PC-3 (cell line): Measurements from ENCODE around the gene CLPSL2.

ENCODE experiments used
- CTCF ChIP-seq: fragments of 300-600 bp; sonication (generic); conservative IDR thresholded peaks from 2 replicates; pipeline ENCODE4 v1.5.1; 2017; ENCODE audit warnings: antibody characterized with exemption, low read depth, mild to moderate bottlenecking, low read length
- EZH2phosphoT487 ChIP-seq: fragments of 300-600 bp; sonication (generic); IDR thresholded peaks from 2 replicates; pipeline ENCODE4 v1.6.1; 2018; ENCODE audit warnings: mild to moderate bottlenecking, antibody characterized with exemption, low read length, borderline replicate concordance

DNA sequence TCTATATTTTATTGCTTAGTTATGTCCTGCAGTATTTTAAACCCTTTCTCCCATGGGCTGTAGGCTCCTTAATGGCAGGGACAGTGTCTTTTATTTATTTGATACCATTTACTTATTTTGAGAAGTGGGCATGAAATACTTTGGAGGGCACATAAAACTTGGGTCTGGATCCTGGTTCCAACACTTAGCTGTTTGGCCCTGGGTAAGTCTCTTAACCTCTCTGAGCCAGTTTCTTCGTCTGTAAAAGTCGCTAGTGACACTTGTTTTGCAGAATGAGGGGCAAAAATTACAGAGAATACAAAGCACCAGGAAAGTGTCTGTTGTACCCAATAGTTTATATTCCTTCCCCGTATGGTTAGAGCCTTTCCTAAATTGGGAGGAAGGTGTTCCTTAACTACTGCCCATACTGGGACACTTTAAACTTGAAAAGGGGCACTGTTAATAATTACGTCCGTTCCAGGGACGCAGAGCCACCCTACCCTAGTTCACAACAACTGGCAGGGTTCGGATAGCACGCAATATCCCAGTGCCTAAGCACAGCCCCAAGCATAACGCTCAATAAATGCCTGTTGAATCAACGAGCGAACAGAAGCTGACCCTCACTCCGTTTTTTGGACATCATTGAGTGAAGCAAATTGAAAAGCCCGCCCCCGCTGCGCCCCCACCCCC lies 45.5 kb upstream of the CLPSL2 start:
- TF ChIP-seq CTCF: no peak
- no peak for TF ChIP-seq EZH2phosphoT487
